K562 (cell line): ENCODE data around the gene CLPSL2. TPM values are rescaled to one million over a fixed set of nuclear protein-coding genes. Genes with fewer than 3 reads are reported as not detected.
A peak's percentile ranks its signal among the peaks of the same experiment; 100 is the strongest.

Source experiments
- ATAC-seq: fragments of 200-7000 bp; cut with Tn5 transposase; 3 replicates; pipeline ENCODE4 v1.9.1; 2020; ENCODE audit warnings: moderate library complexity
- BruUV-seq: library from RNA; stranded (reverse); fragments of 400-500 nt; replicated peaks from 2 replicates; lab custom pipeline; 2021; lab: Mats Ljungman, UMichigan
- CTCF ChIA-PET: fragments of 300-600 bp; formaldehyde crosslinking; extraction: SDS; loops from one replicate; lab custom pipeline; 2021; ENCODE audit warnings: low intra/inter-chr PET ratio; lab: Yijun Ruan, JAX
- POLR2A ChIA-PET: fragments of 300-600, 350-650 bp; sonication (Branson Sonifier 250); formaldehyde crosslinking; extraction: SDS; loops from one replicate; lab custom pipeline; 2021; ENCODE audit warnings: antibody characterized with exemption, inconsistent platforms; lab: Yijun Ruan, JAX
- DNase-seq, 4 experiments: peaks; one replicate each; pipeline versions ENCODE4 v3.0.0 to v3.0.0-alpha.2; 2011 to 2018; ENCODE audit warnings: low spot score in 3 of 4, mixed read lengths in 3 of 4; ENCODE audit errors: extremely low read depth in 1 of 4
- FAIRE-seq: peaks from 2 replicates; lab custom pipeline; 2011; peaks lifted over from hg19 to GRCh38; lab: Jason Lieb, UNC
- H2AFZ ChIP-seq: 2 replicates; pipeline ENCODE4 v1.6.0; 2011; ENCODE audit warnings: low read depth, low read length, control low read depth, inconsistent platforms
- H3K27ac ChIP-seq: fragments of 200-600 bp; 3 replicates; pipeline ENCODE4 v1.8.0; 2011; ENCODE audit warnings: low read depth, mild to moderate bottlenecking, control low read depth, inconsistent platforms, low read length, moderate library complexity, mixed read lengths; ENCODE audit errors: extremely low read depth
- H3K27me3 ChIP-seq, 2 experiments: fragments of 300-600 bp in 1 of 2; 2 replicates in 1 of 2; 3 replicates in 1 of 2; pipeline versions ENCODE4 v1.6.0 to v1.8.0; 2011; ENCODE audit warnings: inconsistent platforms in 2 of 2, low read length in 2 of 2, mild to moderate bottlenecking in 1 of 2, mixed read lengths in 1 of 2, moderate library complexity in 1 of 2; ENCODE audit not compliant: control insufficient read depth in 2 of 2, insufficient read depth in 2 of 2
- H3K36me3 ChIP-seq: fragments of 300-600 bp; 3 replicates; pipeline ENCODE4 v1.8.0; 2011; ENCODE audit warnings: mild to moderate bottlenecking, low read length, inconsistent platforms; ENCODE audit not compliant: control insufficient read depth, insufficient read depth
- H3K4me1 ChIP-seq, 2 experiments: fragments of 200-600 bp in 1 of 2; replicated peaks in 1 of 2; 2 replicates in 1 of 2; 3 replicates in 1 of 2; pipeline versions ENCODE4 v1.5.1 to v1.8.0; 2011; ENCODE audit warnings: inconsistent platforms in 2 of 2, low read length in 2 of 2, mild to moderate bottlenecking in 1 of 2, mixed read lengths in 1 of 2, moderate library complexity in 1 of 2; ENCODE audit not compliant: control insufficient read depth in 2 of 2, insufficient read depth in 2 of 2
- H3K4me2 ChIP-seq: 2 replicates; pipeline ENCODE4 v1.6.1; 2011; ENCODE audit warnings: low read length, control low read depth, inconsistent platforms, mixed read lengths; ENCODE audit not compliant: insufficient read depth
- H3K4me3 ChIP-seq: fragments of 200-600 bp; sonication (generic), shearing (Covaris generic); 2 replicates; pipeline ENCODE4 v1.5.1; 2016; ENCODE audit warnings: control low read depth, inconsistent platforms
- H3K79me2 ChIP-seq: fragments of 200-600 bp; 3 replicates; pipeline ENCODE4 v1.8.0; 2011; ENCODE audit warnings: low read length, inconsistent platforms; ENCODE audit not compliant: control insufficient read depth, insufficient read depth
- H3K9ac ChIP-seq, 2 experiments: 2 replicates each; pipeline versions ENCODE4 v1.6.0 to v1.6.1; 2011; ENCODE audit warnings: low read depth in 2 of 2, low read length in 2 of 2, control low read depth in 1 of 2, inconsistent platforms in 1 of 2, mild to moderate bottlenecking in 1 of 2, mixed read lengths in 1 of 2; ENCODE audit not compliant: insufficient read depth in 1 of 2
- H3K9me1 ChIP-seq: one replicate; pipeline ENCODE4 v1.6.0; 2011; ENCODE audit warnings: inconsistent platforms, mild to moderate bottlenecking, low read length, moderate library complexity; ENCODE audit not compliant: control insufficient read depth, insufficient read depth
- H3K9me3 ChIP-seq: replicated peaks from 2 replicates; pipeline ENCODE4 v1.5.1; 2011; ENCODE audit warnings: low read depth, low read length, inconsistent platforms; ENCODE audit not compliant: control insufficient read depth, insufficient read depth
- H4K20me1 ChIP-seq: replicated peaks from 2 replicates; pipeline ENCODE4 v1.6.1; 2011; ENCODE audit warnings: low read length, inconsistent platforms, mixed read lengths; ENCODE audit not compliant: control insufficient read depth, insufficient read depth
- ATF4 ChIP-seq: fragments of 450-650 bp; formaldehyde crosslinking; IDR thresholded peaks from 2 replicates; pipeline ENCODE4 v1.4.0; 2022; ENCODE audit warnings: mild to moderate bottlenecking, moderate library complexity
- BCL6 ChIP-seq: fragments of 250-450 bp; sonication (Bioruptor Pico); IDR thresholded peaks from 2 replicates; pipeline ENCODE4 v1.4.0; 2020
- ELF1 ChIP-seq: fragments of 200-800 bp; sonication (Bioruptor generic); IDR thresholded peaks from 2 replicates; pipeline ENCODE4 v1.6.1; 2016; ENCODE audit warnings: missing genetic modification characterization, missing compliant biosample characterization
- ELK3 ChIP-seq: fragments of 450-650 bp; formaldehyde crosslinking; IDR thresholded peaks from 2 replicates; pipeline ENCODE4 v1.4.0; 2020; ENCODE audit warnings: mild to moderate bottlenecking
- ESRRB ChIP-seq: fragments of 250-450 bp; sonication (Bioruptor Pico); IDR thresholded peaks from 2 replicates; pipeline ENCODE4 v1.5.0; 2020; ENCODE audit warnings: mild to moderate bottlenecking, moderate library complexity, borderline replicate concordance
- ETV5 ChIP-seq: sonication (generic); formaldehyde crosslinking; IDR thresholded peaks from 2 replicates; pipeline ENCODE4 v1.4.0; 2020; ENCODE audit warnings: low read depth, mild to moderate bottlenecking, missing genetic modification reagents
- EWSR1 ChIP-seq: fragments of 450-650 bp; IDR thresholded peaks from 2 replicates; pipeline ENCODE4 v1.6.1; 2018; ENCODE audit warnings: borderline replicate concordance, mild to moderate bottlenecking, low read depth, moderate library complexity; ENCODE audit not compliant: partially characterized antibody
- FOXP1 ChIP-seq: sonication (generic); formaldehyde crosslinking; IDR thresholded peaks from 2 replicates; pipeline ENCODE4 v1.8.0; 2022; ENCODE audit warnings: mild to moderate bottlenecking, missing genetic modification reagents
- L3MBTL2 ChIP-seq: fragments of 450-650 bp; IDR thresholded peaks from 2 replicates; pipeline ENCODE4 v1.6.1; 2016; ENCODE audit warnings: mild to moderate bottlenecking, moderate library complexity
- NCOA6 ChIP-seq: fragments of 450-650 bp; IDR thresholded peaks from 2 replicates; pipeline ENCODE4 v1.6.1; 2017; ENCODE audit warnings: mild to moderate bottlenecking
- NR2F6 ChIP-seq: fragments of 450-650 bp; formaldehyde crosslinking; IDR thresholded peaks from 2 replicates; pipeline ENCODE4 v1.4.0; 2020; ENCODE audit warnings: mild to moderate bottlenecking
- RCOR1 ChIP-seq, 2 experiments: IDR thresholded peaks; 2 replicates each; pipeline ENCODE4 v1.6.1; 2012; ENCODE audit warnings: low read depth in 2 of 2, low read length in 2 of 2, borderline replicate concordance in 1 of 2, improper control_type of control experiment in 1 of 2
- SIX5 ChIP-seq, 2 experiments: IDR thresholded peaks; 2 replicates each; pipeline ENCODE4 v1.6.1; 2011; ENCODE audit warnings: low read length in 2 of 2, borderline replicate concordance in 1 of 2, low read depth in 1 of 2, mild to moderate bottlenecking in 1 of 2, moderate library complexity in 1 of 2; ENCODE audit not compliant: insufficient read depth in 1 of 2
- THRA ChIP-seq: fragments of 450-650 bp; IDR thresholded peaks from 2 replicates; pipeline ENCODE4 v1.6.1; 2017; ENCODE audit warnings: mild to moderate bottlenecking, moderate library complexity
- ZNF398 ChIP-seq: fragments of 250-450 bp; sonication (Bioruptor Pico); IDR thresholded peaks from 2 replicates; pipeline ENCODE4 v1.8.0; 2021; ENCODE audit warnings: moderate library complexity, mild to moderate bottlenecking, inconsistent platforms
- WGBS: fragments of 100-300 bp; shearing (Covaris generic); methylation state at CpG from one replicate; pipeline ENCODE4 v1.1.6; 2016; ENCODE audit warnings: low coverage, mixed read lengths; ENCODE audit not compliant: insufficient coverage; ENCODE audit errors: missing lambda C conversion rate; 5-methylcytosine and 5-hydroxymethylcytosine counted together
- in situ Hi-C: fragments of 300-500 bp; cut with MboI; formaldehyde crosslinking; loops from 4 replicates; pipeline ENCODE4 v1.15.0; 2018; ENCODE audit warnings: inconsistent platforms, mixed read lengths
- intact Hi-C: fragments of 100-400 bp; cut with micrococcal nuclease; formaldehyde crosslinking; loops from 2 replicates; pipeline ENCODE4 v1.14.2; 2022
- polyA plus RNA-seq, 8 experiments: library from polyadenylated mRNA; depleted of rRNA in 4 of 8; stranded (reverse) in 5 of 8; unstranded in 3 of 8; fragments of >200 nt; fragmentation: Nextera tagmentation in 2 of 8; fragmentation: Illumina TruSeq in 1 of 8; extraction: Ambion mirVana in 2 of 8; extraction: Trizol in 1 of 8; gene quantifications; 2 replicates each; pipeline versions ENCODE4 v1.2.1 to v1.2.3, GENCODE V29; 2011 to 2014; ENCODE audit warnings: inconsistent platforms in 1 of 8, missing spikeins in 1 of 8
- total RNA-seq, 7 experiments: library from RNA; depleted of rRNA in 6 of 7; stranded (reverse); fragments of >200 nt in 6 of 7; fragmentation: Illumina TruSeq in 2 of 7; extraction: Trizol in 2 of 7; gene quantifications; 2 replicates each; pipeline versions ENCODE4 v1.2.1 to v1.2.3, GENCODE V29; 2011 to 2021; ENCODE audit warnings: low replicate concordance in 1 of 7

The CLPSL2 gene
- total and polyA plus RNA-seq, 9 of the 15 experiments (the other 6 are each of a cell fraction or from before 2014, with no cell fraction given) = not detected

- 8% methylated on average over 29 of the region's 29 CpGs for WGBS
- Histone ChIP-seq H3K36me3 (no peaks in the 10 kb centered on the region), H3K4me2 (peak overlapping the region; percentile 88), H3K9ac (peak overlapping the region; percentile 81 to 95), H4K20me1 (no peaks in the 10 kb centered on the region), H3K27ac (peak overlapping the region; percentile 95), H2AFZ (peak overlapping the region; percentile 96), H3K4me3 (peak overlapping the region; percentile 46), H3K9me1 (no peaks in the 10 kb centered on the region), H3K9me3 (no peaks in the 10 kb centered on the region), H3K4me1 (peaks cover 56 to 74% of the 10 kb centered on the region in 2 experiments), H3K79me2 (no peaks in the 10 kb centered on the region; the same call in 2 of the 3 replicates), H3K27me3 (no peaks in the 10 kb centered on the region)
- ATAC-seq (peak; percentile 62), DNase-seq (peak; percentile 78 to 82 (median 82)), FAIRE-seq (peak; percentile 44)
- POLR2A ChIA-PET = interaction anchor here (0.6 to 1.5 kb wide), 18 partner anchors 10 to 1553 kb away, joined by 3 to 5 read pairs (median 4); partner anchors contain the start of gene RPL10A
- in situ Hi-C loops (no loop called here), intact Hi-C loops (no loop called here)
- CTCF ChIA-PET = interaction anchor here (0.6 kb wide), 1 partner anchor 114 kb away, joined by 3 read pairs; no protein-coding TSS in a partner anchor
- BruUV-seq = TSS peak; percentile 85
- TF ChIP-seq ZNF398 (CRISPR knock-in tag) (no peak), ETV5 (CRISPR knock-in tag) (no peak), NCOA6 (no peak), NR2F6 (CRISPR knock-in tag) (no peak), L3MBTL2 (peak; percentile 15; the same call in 1 of the 2 replicates), ELF1 (tag) (no peak), FOXP1 (CRISPR knock-in tag) (no peak), SIX5 (IDR thresholded peaks at IDR 0.05; ENCODE audit: borderline replicate concordance in 1 of 2, insufficient read depth in 1 of 2, low read depth in 1 of 2, low read length in 2 of 2) (no peak), ELK3 (CRISPR knock-in tag) (no peak), RCOR1 (IDR thresholded peaks at IDR 0.05; ENCODE audit: borderline replicate concordance in 1 of 2, low read depth in 2 of 2, low read length in 2 of 2) (0 out of 4 replicates have a peak, but pooled peaks of 1 of the 2 experiments have one; percentile 0), THRA (no peak), EWSR1 (no peak), ATF4 (CRISPR knock-in tag) (no peak), BCL6 (CRISPR knock-in tag) (no peak), ESRRB (CRISPR knock-in tag) (no peak)
Observed at GRCh38 chr6:35727231-35727934, 49.0 kb upstream of the CLPSL2 start.
